DOHH2 (cell line): Measurements from ENCODE around the gene SSB.

Experiments
- CTCF ChIP-seq: fragments of 200-600 bp; sonication (generic); IDR thresholded peaks from one replicate; pipeline ENCODE4 v1.5.1; 2014; ENCODE audit warnings: antibody characterized with exemption, mild to moderate bottlenecking, low read depth, low read length; ENCODE audit not compliant: poor library complexity, severe bottlenecking
- EZH2phosphoT487 ChIP-seq: fragments of 200-600 bp; sonication (generic); IDR thresholded peaks from 2 replicates; pipeline ENCODE4 v1.6.1; 2017; ENCODE audit warnings: borderline replicate concordance, mild to moderate bottlenecking, antibody characterized with exemption, low read length, moderate library complexity, mixed read lengths

- TF ChIP-seq CTCF (no peak), EZH2phosphoT487 (no peak)
Observed at GRCh38 chr2:169752752-169753151, 45.9 kb upstream of the SSB start.
